Measurements from ENCODE around the gene DCDC2B. TPM values are rescaled to one million over a fixed set of nuclear protein-coding genes. Genes with fewer than 3 reads are reported as not detected.

DCDC2B gene
- total RNA-seq, 1 donor from 2014 or later = 0.12 TPM

DNA sequence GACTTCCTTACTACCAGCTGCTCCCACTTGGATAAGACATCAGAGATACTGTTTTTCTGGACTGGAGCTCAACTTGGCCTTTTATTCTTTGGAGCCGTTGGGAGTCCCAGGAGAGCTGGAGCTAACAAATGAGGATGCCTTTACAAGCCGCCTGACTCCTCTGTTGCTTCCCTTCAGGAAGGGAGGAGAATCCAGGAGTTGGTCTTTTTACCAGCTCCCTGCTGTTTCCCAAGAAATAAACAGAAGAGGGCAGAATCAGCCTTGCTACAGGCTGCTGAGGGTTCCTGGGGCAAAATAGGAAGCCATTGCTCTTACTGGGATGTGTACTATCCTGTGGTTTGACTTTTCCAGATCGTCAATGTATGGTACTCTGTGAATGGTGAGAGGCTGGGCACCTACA lies 14.8 kb downstream of the DCDC2B start:
- intact Hi-C loops (cut with micrococcal nuclease) = loop anchor here (5.0 kb wide), 1 partner anchor 114 kb away; the partner anchor contains the start of gene MARCKSL1
- Mint-ChIP-seq H3K9me3 (no peaks in the 10 kb centered on the region), H3K27ac (peak overlapping the region; percentile 95), H3K4me3 (peak overlapping the region; percentile 94), H3K36me3 (ENCODE audit: low read depth) (peaks cover 33% of the 10 kb centered on the region), H3K27me3 (no peaks in the 10 kb centered on the region), H3K4me1 (peaks cover 32% of the 10 kb centered on the region)
- no peak for DNase-seq

- Mint-ChIP-seq H3K4me3 (peak overlapping the region; percentile 94), H3K36me3 (ENCODE audit: low read depth) (peaks cover 39% of the 10 kb centered on the region), H3K9me3 (no peaks in the 10 kb centered on the region), H3K4me1 (peaks cover 34% of the 10 kb centered on the region), H3K27ac (peak overlapping the region; percentile 72), H3K27me3 (no peaks in the 10 kb centered on the region)
- intact Hi-C loops (cut with micrococcal nuclease) = loop anchor here (5.0 kb wide), 1 partner anchor 113 kb away; the partner anchor contains the start of gene MARCKSL1
- DNase-seq = no peak
These were observed 15.4 kb downstream of the DCDC2B start for GRCh38 chr1:32224285-32224684.

DNA sequence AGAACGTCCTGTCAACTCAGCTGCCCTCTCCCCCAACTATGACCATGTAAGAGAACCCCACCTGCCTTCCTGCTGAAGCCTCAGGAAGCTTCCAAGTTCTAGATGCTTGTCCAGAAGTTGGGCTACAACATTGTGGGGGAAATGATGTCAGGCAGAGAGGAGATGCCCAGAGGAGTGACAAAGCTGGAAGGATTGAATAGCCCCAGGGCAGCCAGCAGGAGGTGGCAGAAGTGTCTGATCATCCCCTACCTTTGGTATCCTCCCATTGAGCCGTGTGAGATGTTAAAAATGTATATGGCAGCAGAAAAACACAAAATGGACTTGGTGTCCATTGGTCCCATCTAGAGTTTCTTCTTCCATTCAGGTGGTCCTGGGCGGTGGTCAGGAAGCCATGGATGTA lies 19.9 kb downstream of the DCDC2B start:
- Mint-ChIP-seq H3K36me3 (ENCODE audit: low read depth) (peaks cover 51% of the 10 kb centered on the region), H3K27ac (no peak overlapping the region), H3K4me1 (peaks cover 14% of the 10 kb centered on the region), H3K27me3 (no peaks in the 10 kb centered on the region), H3K4me3 (no peak overlapping the region), H3K9me3 (no peaks in the 10 kb centered on the region)
- intact Hi-C loops (cut with micrococcal nuclease) = no loop called here
- DNase-seq = no peak

GRCh38 chr1:32231843-32232432 lies 23.0 kb downstream of the DCDC2B start:
- Mint-ChIP-seq H3K4me3 (no peak overlapping the region), H3K9me3 (no peaks in the 10 kb centered on the region), H3K4me1 (peaks cover 7% of the 10 kb centered on the region), H3K27me3 (no peaks in the 10 kb centered on the region), H3K27ac (no peak overlapping the region), H3K36me3 (ENCODE audit: low read depth) (peaks cover 35% of the 10 kb centered on the region)
- DNase-seq = no peak
- intact Hi-C loops (cut with micrococcal nuclease) = no loop called here

- Mint-ChIP-seq H3K9me3 (no peaks in the 10 kb centered on the region), H3K27ac (no peak overlapping the region), H3K36me3 (ENCODE audit: low read depth) (peaks cover 29% of the 10 kb centered on the region), H3K27me3 (no peaks in the 10 kb centered on the region), H3K4me1 (peaks cover 5% of the 10 kb centered on the region), H3K4me3 (no peak overlapping the region)
- intact Hi-C loops (cut with micrococcal nuclease) = no loop called here
- no peak for DNase-seq
These were observed 23.8 kb downstream of the DCDC2B start for GRCh38 chr1:32232558-32233304.

GRCh38 chr1:32234792-32235191 lies 25.9 kb downstream of the DCDC2B start:
- Mint-ChIP-seq H3K4me3 (no peak overlapping the region), H3K9me3 (no peaks in the 10 kb centered on the region), H3K4me1 (peaks cover 2% of the 10 kb centered on the region), H3K27ac (no peak overlapping the region), H3K27me3 (no peaks in the 10 kb centered on the region), H3K36me3 (ENCODE audit: low read depth) (peaks cover 14% of the 10 kb centered on the region)
- DNase-seq = peak; percentile 56
- intact Hi-C loops (cut with micrococcal nuclease) = no loop called here

DNA sequence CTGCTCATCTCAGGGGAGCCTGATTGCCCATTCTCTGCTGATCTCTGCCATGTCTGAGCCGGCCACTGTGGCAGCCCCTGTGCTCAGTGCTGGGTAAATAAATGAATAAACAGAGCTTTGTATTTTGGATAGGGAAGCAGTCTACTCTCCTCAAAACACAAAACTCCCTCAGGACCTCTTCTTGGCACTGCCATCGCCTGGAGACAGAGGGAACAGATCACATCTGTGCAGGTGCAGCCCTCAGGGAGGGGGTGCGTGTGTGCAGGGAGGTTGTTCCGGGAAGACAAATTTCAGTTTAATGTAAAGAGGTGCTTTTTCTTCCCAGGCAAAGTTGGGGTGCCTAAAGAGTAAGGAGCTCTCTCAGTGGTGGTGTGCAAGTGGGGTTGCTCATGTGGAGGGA lies 30.4 kb downstream of the DCDC2B start:
- Mint-ChIP-seq H3K36me3 (ENCODE audit: low read depth) (peaks cover 2% of the 10 kb centered on the region), H3K4me1 (peaks cover 13% of the 10 kb centered on the region), H3K9me3 (no peaks in the 10 kb centered on the region), H3K27ac (no peak overlapping the region), H3K27me3 (no peaks in the 10 kb centered on the region), H3K4me3 (peak overlapping the region; percentile 85)
- intact Hi-C loops (cut with micrococcal nuclease) = no loop called here
- DNase-seq = peak; percentile 56

GRCh38 chr1:32239790-32240139 lies 30.9 kb downstream of the DCDC2B start:
- peak overlapping the region; percentile 85 for H3K4me3 Mint-ChIP-seq
- H3K4me1 Mint-ChIP-seq = peaks cover 13% of the 10 kb centered on the region
- no peak overlapping the region for H3K27ac Mint-ChIP-seq
- H3K27me3 Mint-ChIP-seq = no peaks in the 10 kb centered on the region
- no peaks in the 10 kb centered on the region for H3K9me3 Mint-ChIP-seq
- peak; percentile 56 for DNase-seq
- peaks cover 2% of the 10 kb centered on the region for H3K36me3 Mint-ChIP-seq (ENCODE audit: low read depth)
- intact Hi-C loops (cut with micrococcal nuclease) = no loop called here

- Mint-ChIP-seq H3K36me3 (ENCODE audit: low read depth) (peaks cover 2% of the 10 kb centered on the region), H3K4me1 (peaks cover 13% of the 10 kb centered on the region), H3K27ac (peak overlapping the region; percentile 34), H3K4me3 (peak overlapping the region; percentile 85), H3K27me3 (no peaks in the 10 kb centered on the region), H3K9me3 (no peaks in the 10 kb centered on the region)
- intact Hi-C loops (cut with micrococcal nuclease) = no loop called here
- peak; percentile 82 for DNase-seq
These were observed 31.5 kb downstream of the DCDC2B start for GRCh38 chr1:32240140-32240951.

DNA sequence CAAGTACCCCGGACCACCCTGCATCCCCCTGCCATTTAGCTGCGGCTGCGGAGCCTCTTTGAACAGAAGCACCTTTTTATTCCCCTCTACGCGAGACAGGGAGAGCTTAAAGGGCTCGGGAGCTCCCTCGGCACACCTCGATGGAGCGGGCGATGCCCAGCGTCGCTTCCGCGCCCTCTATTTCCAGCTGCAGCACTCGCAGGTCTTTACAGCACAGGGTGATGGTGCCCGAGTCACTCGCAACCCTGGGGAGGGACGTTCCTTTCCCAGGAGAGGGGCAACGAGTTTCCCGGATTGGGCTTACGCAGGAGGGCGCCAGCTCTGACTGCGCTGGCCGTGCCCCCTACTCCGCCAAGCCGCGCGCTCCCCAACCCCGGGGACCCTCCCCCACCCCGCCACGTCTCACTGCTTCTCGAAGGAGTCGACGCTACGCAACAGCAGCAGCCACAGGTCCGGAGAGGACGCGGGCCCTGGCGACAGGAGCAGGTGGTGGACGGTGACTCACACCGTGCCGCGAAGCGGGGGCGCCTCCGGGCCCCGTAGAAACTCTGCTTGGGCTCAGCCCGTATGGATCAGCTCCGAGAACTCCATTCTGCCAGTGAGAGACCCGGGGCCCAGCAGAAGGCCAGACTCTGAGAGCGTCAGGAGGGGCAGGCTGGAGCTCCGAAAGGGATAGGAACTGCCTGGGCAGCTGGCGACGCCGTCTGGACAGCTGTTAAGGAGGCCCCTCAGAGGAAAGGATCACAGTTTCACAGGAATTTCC lies 32.3 kb downstream of the DCDC2B start:
- Mint-ChIP-seq H3K4me1 (peaks cover 11% of the 10 kb centered on the region), H3K27ac (peak overlapping the region; percentile 34), H3K9me3 (no peaks in the 10 kb centered on the region), H3K36me3 (ENCODE audit: low read depth) (peaks cover under 1% of the 10 kb centered on the region), H3K27me3 (no peaks in the 10 kb centered on the region), H3K4me3 (peak overlapping the region; percentile 85)
- DNase-seq = peak; percentile 79
- intact Hi-C loops (cut with micrococcal nuclease) = no loop called here

DNA sequence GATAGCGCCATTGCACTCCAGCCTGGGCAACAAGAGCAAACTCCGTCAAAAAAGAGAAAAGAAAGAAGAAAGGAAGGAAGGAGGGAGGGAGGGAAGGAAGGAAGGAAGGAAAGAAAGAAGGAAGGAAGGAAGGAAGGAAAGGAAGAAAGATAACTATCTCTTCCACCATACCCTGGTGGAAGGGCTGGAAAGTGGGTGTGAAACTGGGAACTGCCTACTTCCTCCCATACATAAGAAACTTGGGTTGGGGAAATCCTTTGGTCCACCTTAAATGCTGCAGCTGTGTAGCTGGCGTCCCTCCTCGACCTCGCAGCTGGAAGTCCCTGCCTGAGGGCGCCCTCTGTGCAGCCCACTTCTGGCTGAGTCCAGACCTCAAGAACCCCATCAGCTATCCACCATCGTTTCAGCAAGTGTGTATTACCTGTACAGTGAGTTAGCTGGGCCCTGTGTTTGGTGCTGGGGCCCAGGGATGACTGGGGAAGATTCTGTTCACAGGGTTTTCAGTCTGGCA lies 33.5 kb downstream of the DCDC2B start:
- H3K27ac Mint-ChIP-seq = no peak overlapping the region
- intact Hi-C loops (cut with micrococcal nuclease) = no loop called here
- peaks cover 23% of the 10 kb centered on the region for H3K4me1 Mint-ChIP-seq

GRCh38 chr1:32246888-32247273 lies 38.0 kb downstream of the DCDC2B start, which contains the start of gene FAM167B:
FAM167B (plus strand) TSS chr1:32247222; CDS start chr1:32247422, 200 bp downstream.
- Mint-ChIP-seq H3K9me3 (no peaks in the 10 kb centered on the region), H3K27ac (peak within 1 kb of the TSS; percentile 96), H3K4me1 (peaks cover 53% of the 10 kb centered on the region), H3K4me3 (peak within 1 kb of the TSS; percentile 69), H3K36me3 (ENCODE audit: low read depth) (peaks cover 7% of the 10 kb centered on the region), H3K27me3 (no peaks in the 10 kb centered on the region)
- DNase-seq = no peak
- intact Hi-C loops (cut with micrococcal nuclease) = no loop called here

More for the DNA sequence above, 33.5 kb downstream of the DCDC2B start:
- H3K4me3 Mint-ChIP-seq = no peak overlapping the region
- no peaks in the 10 kb centered on the region for H3K27me3 Mint-ChIP-seq
- DNase-seq = no peak
- no peaks in the 10 kb centered on the region for H3K9me3 Mint-ChIP-seq
- H3K36me3 Mint-ChIP-seq (ENCODE audit: low read depth) = no peaks in the 10 kb centered on the region

DNA sequence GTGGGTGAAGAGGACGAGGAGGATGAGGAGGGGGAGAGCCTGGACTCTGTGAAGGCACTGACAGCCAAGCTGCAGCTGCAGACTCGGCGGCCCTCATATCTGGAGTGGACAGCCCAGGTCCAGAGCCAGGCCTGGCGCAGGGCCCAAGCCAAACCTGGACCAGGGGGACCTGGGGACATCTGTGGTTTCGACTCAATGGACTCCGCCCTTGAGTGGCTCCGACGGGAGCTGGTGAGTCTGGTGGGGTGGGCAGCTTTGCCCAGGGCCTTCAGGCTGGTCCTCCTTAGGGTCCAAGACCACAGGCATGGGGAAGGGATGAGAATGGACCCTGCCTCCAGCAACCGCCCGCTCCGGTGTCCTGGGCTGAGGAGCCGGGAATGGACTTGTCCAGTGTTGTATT lies 38.6 kb downstream of the DCDC2B start:
- Mint-ChIP-seq H3K27me3 (no peaks in the 10 kb centered on the region), H3K4me1 (peaks cover 54% of the 10 kb centered on the region), H3K4me3 (peak overlapping the region; percentile 69), H3K9me3 (no peaks in the 10 kb centered on the region), H3K27ac (peak overlapping the region; percentile 96), H3K36me3 (ENCODE audit: low read depth) (peaks cover 12% of the 10 kb centered on the region)
- DNase-seq = no peak
- intact Hi-C loops (cut with micrococcal nuclease) = no loop called here
